ENCODE data around the gene SLC46A1. TPM values are rescaled to one million over a fixed set of nuclear protein-coding genes. Genes with fewer than 3 reads are reported as not detected.

The SLC46A1 gene
- total RNA-seq, 1 donor from 2014 or later: 2.3 TPM

GRCh38 chr17:28404461-28404811, 1.6 kb downstream of the SLC46A1 start:
- intact Hi-C loops (cut with micrococcal nuclease): no loop called here

- intact Hi-C loops (cut with micrococcal nuclease): no loop called here
Observed at GRCh38 chr17:28404007-28404406, 2.0 kb downstream of the SLC46A1 start.

GRCh38 chr17:28402844-28403243, 3.2 kb downstream of the SLC46A1 start:
- intact Hi-C loops (cut with micrococcal nuclease): no loop called here

GRCh38 chr17:28402224-28402630, 3.8 kb downstream of the SLC46A1 start:
- intact Hi-C loops (cut with micrococcal nuclease): no loop called here

GRCh38 chr17:28399808-28400207, 6.2 kb downstream of the SLC46A1 start:
- intact Hi-C loops (cut with micrococcal nuclease): no loop called here

GRCh38 chr17:28398280-28398981, 7.6 kb downstream of the SLC46A1 start:
- intact Hi-C loops (cut with micrococcal nuclease): no loop called here

- intact Hi-C loops (cut with micrococcal nuclease): no loop called here
Observed at GRCh38 chr17:28397687-28398279, 8.2 kb downstream of the SLC46A1 start.

- intact Hi-C loops (cut with micrococcal nuclease): no loop called here
Observed at GRCh38 chr17:28397275-28397674, 8.7 kb downstream of the SLC46A1 start.

GRCh38 chr17:28396635-28397239, 9.3 kb downstream of the SLC46A1 start:
- intact Hi-C loops (cut with micrococcal nuclease): no loop called here

GRCh38 chr17:28395968-28396367, 10.0 kb downstream of the SLC46A1 start:
- intact Hi-C loops (cut with micrococcal nuclease): no loop called here

GRCh38 chr17:28395426-28395825, 10.6 kb downstream of the SLC46A1 start:
- intact Hi-C loops (cut with micrococcal nuclease): no loop called here

GRCh38 chr17:28394337-28395116, 11.5 kb downstream of the SLC46A1 start:
- intact Hi-C loops (cut with micrococcal nuclease): no loop called here

GRCh38 chr17:28392491-28392890, 13.5 kb downstream of the SLC46A1 start:
- intact Hi-C loops (cut with micrococcal nuclease): no loop called here

GRCh38 chr17:28391401-28391800, 14.6 kb downstream of the SLC46A1 start:
- intact Hi-C loops (cut with micrococcal nuclease): no loop called here

- intact Hi-C loops (cut with micrococcal nuclease): no loop called here
Observed at GRCh38 chr17:28390984-28391383, 15.0 kb downstream of the SLC46A1 start.

GRCh38 chr17:28390563-28390962, 15.4 kb downstream of the SLC46A1 start:
- intact Hi-C loops (cut with micrococcal nuclease): no loop called here

- intact Hi-C loops (cut with micrococcal nuclease): no loop called here
Observed at GRCh38 chr17:28390141-28390540, 15.9 kb downstream of the SLC46A1 start.

GRCh38 chr17:28388106-28388505, 17.9 kb downstream of the SLC46A1 start:
- intact Hi-C loops (cut with micrococcal nuclease): no loop called here

- intact Hi-C loops (cut with micrococcal nuclease): no loop called here
Observed at GRCh38 chr17:28386391-28386790, 19.6 kb downstream of the SLC46A1 start.

GRCh38 chr17:28385406-28385805, 20.6 kb downstream of the SLC46A1 start:
- intact Hi-C loops (cut with micrococcal nuclease): no loop called here

- intact Hi-C loops (cut with micrococcal nuclease): no loop called here
Observed at GRCh38 chr17:28385037-28385400, 21.0 kb downstream of the SLC46A1 start.

Data from T-helper 1 cell treated with Interleukin-12 subunit alpha and Interleukin-12 subunit beta and Interleukin-4 antibody, amounts not matched to agents 30 ng/mL and 1 ng/mL, for 36 hours (primary cell).